Stimulated activated CD4-positive, alpha-beta T cell treated with anti-CD3 and anti-CD28 coated beads, Interleukin-12 subunit alpha, Interleukin-12 subunit beta, amount 100 ng/mL, for 4 hours (primary cell): ENCODE measurements around the gene TIMM44.
A peak's percentile ranks its signal among the peaks of the same experiment; 100 is the strongest.
"Not testable (repeated sequence)": the region's sequence is repeated elsewhere in the genome, so short reads cannot be mapped to it uniquely, and the experiment has no call there.

Source experiments
- DNase-seq: peaks from one replicate; pipeline ENCODE4 v3.0.0-alpha.2; 2020

Gene TIMM44

GRCh38 chr19:7976461-7976860 lies 33.0 kb upstream of the TIMM44 start:
- no peak for DNase-seq

GRCh38 chr19:7975037-7975436 lies 31.6 kb upstream of the TIMM44 start:
- DNase-seq, result no peak

GRCh38 chr19:7973883-7974282 lies 30.4 kb upstream of the TIMM44 start:
- no peak for DNase-seq

- DNase-seq, result no peak
Measured at GRCh38 chr19:7971553-7972520, 28.4 kb upstream of the TIMM44 start.

- no peak for DNase-seq
Measured at GRCh38 chr19:7970716-7971448, 27.4 kb upstream of the TIMM44 start.

GRCh38 chr19:7969555-7969939 lies 26.1 kb upstream of the TIMM44 start:
- DNase-seq, result no peak

- no peak for DNase-seq
Measured at GRCh38 chr19:7968796-7969554, 25.5 kb upstream of the TIMM44 start.

GRCh38 chr19:7968008-7968795 lies 24.7 kb upstream of the TIMM44 start:
- DNase-seq, result no peak

GRCh38 chr19:7965921-7966665 lies 22.6 kb upstream of the TIMM44 start:
- DNase-seq, result no peak

- DNase-seq, result no peak
Measured at GRCh38 chr19:7965259-7965841, 21.9 kb upstream of the TIMM44 start.

GRCh38 chr19:7963566-7963965 lies 20.1 kb upstream of the TIMM44 start:
- DNase-seq, result no peak

GRCh38 chr19:7962644-7963268 lies 19.3 kb upstream of the TIMM44 start:
- DNase-seq, result no peak

GRCh38 chr19:7961920-7962626 lies 18.6 kb upstream of the TIMM44 start:
- no peak for DNase-seq

GRCh38 chr19:7961082-7961481 lies 17.6 kb upstream of the TIMM44 start:
- DNase-seq, result not testable (repeated sequence)

GRCh38 chr19:7959211-7959610 lies 15.7 kb upstream of the TIMM44 start:
- no peak for DNase-seq

- DNase-seq, result no peak
Measured at GRCh38 chr19:7955696-7956095, 12.2 kb upstream of the TIMM44 start.

GRCh38 chr19:7953576-7953975 lies 10.1 kb upstream of the TIMM44 start:
- DNase-seq, result no peak

- DNase-seq, result no peak
Measured at GRCh38 chr19:7953060-7953459, 9.6 kb upstream of the TIMM44 start.

- no peak for DNase-seq
Measured at GRCh38 chr19:7947939-7948338, 4.5 kb upstream of the TIMM44 start.

GRCh38 chr19:7944177-7944761 lies 803 bp upstream of the TIMM44 start:
- DNase-seq, result peak; percentile 84
